ENCODE results near the gene WDTC1. TPM values are rescaled to one million over a fixed set of nuclear protein-coding genes. Genes with fewer than 3 reads are reported as not detected.
A peak's percentile ranks its signal among the peaks of the same experiment; 100 is the strongest.

WDTC1 gene
- total RNA-seq, 1 experiment from 2014 or later: 9.0 TPM

- in situ Hi-C loops (cut with HindIII; ENCODE audit: low pct_unique_long_range_greater_than_20kb, low sequenced_read_pairs): no loop called here
- no peak for DNase-seq (ENCODE audit: low read depth, low spot score)
Measured at GRCh38 chr1:27292106-27292505, 57.7 kb downstream of the WDTC1 start.

DNA sequence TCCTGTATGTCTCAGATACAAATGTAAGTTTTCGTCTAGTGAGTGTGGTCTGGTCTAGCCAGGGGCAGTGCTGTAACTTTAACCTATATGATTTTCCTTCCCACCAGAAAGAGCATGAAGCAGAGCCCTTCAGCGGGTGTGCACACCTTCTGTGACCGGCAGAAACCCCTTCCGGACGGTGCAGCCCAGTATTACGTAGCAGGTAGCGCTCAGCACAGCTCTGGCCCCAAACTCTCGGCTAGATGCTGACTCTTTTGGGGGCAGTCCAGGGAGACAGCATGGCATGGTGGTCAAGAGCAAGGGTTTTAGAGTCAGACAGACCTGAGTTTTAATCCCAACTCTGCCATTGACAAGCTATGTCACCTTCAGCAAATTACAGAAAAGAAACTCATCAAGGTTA lies 59.5 kb downstream of the WDTC1 start:
- in situ Hi-C loops (cut with HindIII; ENCODE audit: low pct_unique_long_range_greater_than_20kb, low sequenced_read_pairs): no loop called here
- no peak for DNase-seq (ENCODE audit: low read depth, low spot score)

DNA sequence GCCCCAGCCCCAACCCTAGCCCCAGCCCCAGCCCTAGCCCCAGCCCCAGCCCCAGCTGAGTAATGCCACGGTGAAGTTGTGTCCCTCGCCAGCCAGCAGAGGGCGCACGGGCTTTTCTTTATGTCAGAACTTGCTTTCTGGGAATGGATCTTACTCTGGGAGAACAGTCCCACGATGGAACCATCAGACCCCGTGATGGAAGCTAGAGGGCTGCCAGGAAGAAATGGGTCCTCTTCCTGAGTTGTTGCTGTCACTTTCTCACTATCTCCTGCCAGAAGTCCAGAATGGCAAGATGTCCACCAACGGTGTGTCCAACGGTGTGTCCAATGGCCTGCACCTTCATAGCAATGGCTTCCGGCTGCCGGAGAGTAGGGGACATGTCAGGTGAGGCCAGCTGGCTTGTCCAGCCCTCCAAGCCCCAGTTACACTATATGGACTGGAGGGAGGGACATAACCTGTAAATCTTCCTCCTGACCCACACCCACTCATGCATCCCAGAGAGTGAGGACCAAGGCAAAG lies 62.4 kb downstream of the WDTC1 start:
- peak; percentile 62 for DNase-seq (ENCODE audit: low read depth, low spot score)
- in situ Hi-C loops (cut with HindIII; ENCODE audit: low pct_unique_long_range_greater_than_20kb, low sequenced_read_pairs): no loop called here

DNA sequence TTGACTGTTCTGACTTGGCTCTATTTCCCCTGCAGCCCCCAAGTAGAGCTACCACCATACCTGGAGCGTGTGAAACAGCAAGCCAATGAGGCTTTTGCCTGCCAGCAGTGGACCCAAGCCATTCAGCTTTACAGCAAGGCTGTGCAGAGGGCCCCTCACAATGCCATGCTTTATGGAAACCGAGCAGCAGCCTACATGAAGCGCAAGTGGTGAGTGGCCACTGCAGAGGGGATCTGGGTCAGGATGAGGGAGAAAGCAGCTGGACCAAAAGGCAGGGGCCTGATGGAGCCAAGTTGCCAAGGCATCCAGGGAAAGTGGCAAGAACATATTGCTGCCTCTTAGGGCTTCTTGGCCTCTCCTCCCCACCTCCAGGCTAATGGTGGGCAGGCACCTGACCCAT lies 63.5 kb downstream of the WDTC1 start:
- in situ Hi-C loops (cut with HindIII; ENCODE audit: low pct_unique_long_range_greater_than_20kb, low sequenced_read_pairs): no loop called here
- DNase-seq (ENCODE audit: low read depth, low spot score): no peak

- no peak for DNase-seq (ENCODE audit: low read depth, low spot score)
- in situ Hi-C loops (cut with HindIII; ENCODE audit: low pct_unique_long_range_greater_than_20kb, low sequenced_read_pairs): no loop called here
Measured at GRCh38 chr1:27298632-27299384, 64.4 kb downstream of the WDTC1 start.

GRCh38 chr1:27299385-27300271 lies 65.2 kb downstream of the WDTC1 start:
- peak; percentile 37 for DNase-seq (ENCODE audit: low read depth, low spot score)
- in situ Hi-C loops (cut with HindIII; ENCODE audit: low pct_unique_long_range_greater_than_20kb, low sequenced_read_pairs): no loop called here

- in situ Hi-C loops (cut with HindIII; ENCODE audit: low pct_unique_long_range_greater_than_20kb, low sequenced_read_pairs): no loop called here
- peak; percentile 80 for DNase-seq (ENCODE audit: low read depth, low spot score)
Measured at GRCh38 chr1:27300341-27301051, 66.1 kb downstream of the WDTC1 start.

GRCh38 chr1:27301052-27301422 lies 66.6 kb downstream of the WDTC1 start:
- in situ Hi-C loops (cut with HindIII; ENCODE audit: low pct_unique_long_range_greater_than_20kb, low sequenced_read_pairs): no loop called here

GRCh38 chr1:27301582-27302199 lies 67.3 kb downstream of the WDTC1 start:
- DNase-seq (ENCODE audit: low read depth, low spot score): no peak
- in situ Hi-C loops (cut with HindIII; ENCODE audit: low pct_unique_long_range_greater_than_20kb, low sequenced_read_pairs): no loop called here

More at GRCh38 chr1:27301052-27301422, 66.6 kb downstream of the WDTC1 start:
- no peak for DNase-seq (ENCODE audit: low read depth, low spot score)

DNA sequence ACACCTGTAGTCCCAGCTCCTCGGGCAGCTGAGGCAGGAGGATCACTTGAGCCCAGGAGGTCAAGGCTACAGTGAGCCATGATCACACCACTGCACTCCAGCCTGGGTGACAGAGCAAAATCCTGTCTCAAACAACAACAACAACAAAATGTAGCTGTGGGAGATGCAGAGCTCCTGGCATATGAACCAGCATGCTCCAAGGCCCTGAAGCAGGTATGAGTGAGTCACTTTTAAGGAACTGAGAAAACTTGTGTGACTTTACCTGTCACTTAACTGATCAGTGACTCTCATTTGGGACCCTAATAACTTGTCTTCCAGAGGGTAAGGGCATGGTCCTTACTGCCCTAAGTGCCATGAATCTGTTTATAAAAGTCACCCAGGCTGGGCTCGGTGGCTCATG lies 68.2 kb downstream of the WDTC1 start:
- in situ Hi-C loops (cut with HindIII; ENCODE audit: low pct_unique_long_range_greater_than_20kb, low sequenced_read_pairs): no loop called here
- no peak for DNase-seq (ENCODE audit: low read depth, low spot score)

DNA sequence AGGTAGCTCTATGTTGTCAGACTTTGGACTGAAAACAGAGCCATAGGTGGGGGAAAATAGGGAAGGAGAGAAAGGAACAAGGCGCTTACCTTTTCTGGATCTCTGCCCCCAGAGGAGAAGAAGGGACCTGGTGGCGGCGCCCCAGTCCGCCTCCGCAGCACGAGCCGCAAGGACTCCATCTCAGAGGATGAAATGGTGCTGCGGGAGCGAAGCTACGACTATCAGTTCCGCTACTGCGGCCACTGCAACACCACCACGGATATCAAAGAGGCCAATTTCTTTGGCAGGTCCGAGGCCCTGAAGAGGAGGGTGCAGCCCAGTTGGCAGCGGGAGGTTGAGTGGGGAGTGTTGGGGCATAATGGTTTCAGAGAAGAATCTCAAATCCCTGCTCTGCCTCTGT lies 69.1 kb downstream of the WDTC1 start:
- DNase-seq (ENCODE audit: low read depth, low spot score): no peak
- in situ Hi-C loops (cut with HindIII; ENCODE audit: low pct_unique_long_range_greater_than_20kb, low sequenced_read_pairs): no loop called here

- in situ Hi-C loops (cut with HindIII; ENCODE audit: low pct_unique_long_range_greater_than_20kb, low sequenced_read_pairs): no loop called here
- DNase-seq (ENCODE audit: low read depth, low spot score): no peak
Measured at GRCh38 chr1:27306071-27306470, 71.6 kb downstream of the WDTC1 start.

DNA sequence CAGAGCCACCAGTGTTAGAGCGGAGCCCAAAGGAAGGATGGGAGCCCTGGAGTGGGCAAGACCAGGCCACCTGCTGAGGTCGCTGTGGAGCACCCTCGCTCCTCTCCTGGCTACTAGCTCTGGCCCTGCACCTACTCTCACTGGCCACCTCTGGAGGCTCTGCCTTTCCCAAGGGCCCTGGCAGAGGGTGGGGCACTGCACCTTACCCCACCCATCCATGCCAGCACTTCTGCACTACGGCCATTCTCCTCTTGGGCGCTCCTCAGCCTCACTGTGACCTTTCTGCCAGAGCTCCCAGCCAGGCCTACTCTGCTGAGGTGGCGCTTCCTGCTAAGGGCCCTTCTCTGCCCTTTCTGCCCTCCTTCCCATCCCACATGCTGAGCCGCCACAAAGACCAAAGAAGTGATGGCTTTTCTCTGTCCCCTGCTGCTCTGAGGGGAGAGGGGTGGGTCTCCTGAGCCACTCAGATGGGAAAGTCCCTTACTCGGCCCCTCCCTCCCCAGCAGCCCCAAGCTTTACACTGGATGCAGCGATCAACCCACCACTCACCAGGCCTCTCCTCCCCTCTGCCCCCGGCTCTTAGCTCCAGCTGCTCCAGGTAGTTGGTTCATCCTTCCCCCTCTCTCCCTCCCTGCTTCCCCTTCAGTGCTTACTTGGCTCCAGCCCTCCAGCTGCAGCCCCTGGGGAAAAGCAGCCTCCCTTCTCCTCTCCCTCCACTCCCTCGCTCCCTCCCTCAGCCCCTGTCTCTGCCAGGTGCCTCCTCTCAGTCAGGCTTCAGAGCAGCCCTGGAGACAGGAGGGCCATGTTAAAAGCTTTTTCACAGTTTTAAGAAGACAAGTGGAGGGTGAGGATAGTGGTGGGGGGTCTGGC lies 72.7 kb downstream of the WDTC1 start:
- DNase-seq (ENCODE audit: low read depth, low spot score): peak; percentile 43
- in situ Hi-C loops (cut with HindIII; ENCODE audit: low pct_unique_long_range_greater_than_20kb, low sequenced_read_pairs): no loop called here

- in situ Hi-C loops (cut with HindIII; ENCODE audit: low pct_unique_long_range_greater_than_20kb, low sequenced_read_pairs): no loop called here
Measured at GRCh38 chr1:27307874-27308598, 73.6 kb downstream of the WDTC1 start.

DNA sequence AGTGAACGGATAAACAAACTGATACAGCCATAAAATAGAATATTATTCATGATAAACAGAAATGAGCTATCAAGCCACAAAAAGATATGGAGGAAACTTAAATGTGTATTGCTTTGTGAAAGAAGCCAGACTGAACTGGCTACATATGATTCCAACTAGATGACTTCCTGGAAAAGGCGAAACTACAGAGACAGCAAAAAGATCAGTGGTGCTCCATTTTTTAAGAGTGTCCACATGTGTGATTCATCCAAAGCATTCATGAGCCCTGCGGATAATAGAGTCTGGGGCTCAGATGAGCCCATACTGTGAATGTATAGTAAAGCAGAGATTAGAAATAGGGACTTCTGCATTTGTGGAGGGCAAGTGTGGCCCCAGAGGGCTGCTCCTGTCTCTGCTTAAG lies 79.7 kb downstream of the WDTC1 start:
- in situ Hi-C loops (cut with HindIII; ENCODE audit: low pct_unique_long_range_greater_than_20kb, low sequenced_read_pairs): no loop called here
- DNase-seq (ENCODE audit: low read depth, low spot score): no peak

More at GRCh38 chr1:27307874-27308598, 73.6 kb downstream of the WDTC1 start:
- no peak for DNase-seq (ENCODE audit: low read depth, low spot score)

GRCh38 chr1:27314737-27315136 lies 80.3 kb downstream of the WDTC1 start:
- no peak for DNase-seq (ENCODE audit: low read depth, low spot score)
- in situ Hi-C loops (cut with HindIII; ENCODE audit: low pct_unique_long_range_greater_than_20kb, low sequenced_read_pairs): no loop called here
